OCI-LY3 (cell line): ENCODE results near the gene TMEM242.
"Not testable (repeated sequence)": the region's sequence is repeated elsewhere in the genome, so short reads cannot be mapped to it uniquely, and the experiment has no call there.

ENCODE experiments used
- H2AFZ ChIP-seq: fragments of 200-600, 300-600 bp; shearing (Covaris generic); 2 replicates; pipeline ENCODE4 v1.6.0; 2014; ENCODE audit warnings: antibody characterized with exemption, low read depth, low read length
- H3K27ac ChIP-seq: fragments of 200-600, 300-600 bp; sonication (generic); 2 replicates; pipeline ENCODE4 v1.5.1; 2014; ENCODE audit warnings: mild to moderate bottlenecking, low read length, moderate library complexity, mixed read lengths
- H3K27me3 ChIP-seq: fragments of 200-600, 300-600 bp; sonication (generic); 2 replicates; pipeline ENCODE4 v1.6.1; 2014; ENCODE audit warnings: low read depth, low read length, mixed read lengths
- H3K36me3 ChIP-seq: fragments of 200-600, 300-600 bp; sonication (generic); replicated peaks from 2 replicates; pipeline ENCODE3; 2014; ENCODE audit warnings: low read depth, low read length, mixed read lengths
- H3K4me1 ChIP-seq: fragments of 300-600, 200-600 bp; sonication (generic); 2 replicates; pipeline ENCODE4 v1.6.1; 2014; ENCODE audit warnings: low read length, mixed read lengths
- H3K4me2 ChIP-seq: fragments of 200-600, 300-600 bp; sonication (generic); 2 replicates; pipeline ENCODE4 v1.6.1; 2014; ENCODE audit warnings: low read length, mixed read lengths
- H3K4me3 ChIP-seq: fragments of 300-600, 200-600 bp; sonication (generic); 2 replicates; pipeline ENCODE4 v1.5.1; 2014; ENCODE audit warnings: antibody characterized with exemption, mild to moderate bottlenecking, low read length, moderate library complexity
- H3K79me2 ChIP-seq: fragments of 300-600, 200-600 bp; shearing (Covaris generic); 2 replicates; pipeline ENCODE4 v1.6.1; 2014; ENCODE audit warnings: mild to moderate bottlenecking, low read length, mixed read lengths
- H3K9ac ChIP-seq: fragments of 300-600, 200-600 bp; shearing (Covaris generic); 2 replicates; pipeline ENCODE4 v1.6.0; 2014; ENCODE audit warnings: mild to moderate bottlenecking, low read length, moderate library complexity
- H3K9me3 ChIP-seq: fragments of 200-600, 300-600 bp; shearing (Covaris generic); 2 replicates; pipeline ENCODE4 v1.6.1; 2014; ENCODE audit warnings: low read length, mixed read lengths; ENCODE audit not compliant: insufficient read depth
- H4K20me1 ChIP-seq: fragments of 200-600, 300-600 bp; sonication (generic); 2 replicates; pipeline ENCODE4 v1.6.1; 2016; ENCODE audit warnings: low read length, mixed read lengths; ENCODE audit not compliant: insufficient read depth
- EZH2phosphoT487 ChIP-seq: fragments of 200-600 bp; shearing (Covaris generic); IDR thresholded peaks from 2 replicates; pipeline ENCODE4 v1.6.1; 2018; ENCODE audit warnings: antibody characterized with exemption, mixed run types, low read depth
- TF ChIP-seq, protein P1 (sequence below): fragments of 200-600, 300-600 bp; sonication (generic); IDR thresholded peaks from 2 replicates; pipeline ENCODE4 v1.5.1; 2014; ENCODE audit warnings: antibody characterized with exemption, low read length, low read depth

Gene TMEM242

GRCh38 chr6:157314705-157315321, 8.5 kb downstream of the TMEM242 start:
- no peaks in the 10 kb centered on the region for H4K20me1 ChIP-seq
- no peaks in the 10 kb centered on the region for H3K36me3 ChIP-seq
- H3K4me1 ChIP-seq, result no peaks in the 10 kb centered on the region

GRCh38 chr6:157313531-157314467, 9.5 kb downstream of the TMEM242 start:
- Histone ChIP-seq H3K4me2 (no peak overlapping the region), H3K9me3 (no peaks in the 10 kb centered on the region), H3K4me3 (no peak overlapping the region), H2AFZ (no peak overlapping the region), H3K36me3 (no peaks in the 10 kb centered on the region), H4K20me1 (no peaks in the 10 kb centered on the region), H3K27ac (no peak overlapping the region), H3K27me3 (no peaks in the 10 kb centered on the region), H3K9ac (no peak overlapping the region), H3K4me1 (no peaks in the 10 kb centered on the region), H3K79me2 (no peaks in the 10 kb centered on the region)
- TF ChIP-seq, protein P1, sequence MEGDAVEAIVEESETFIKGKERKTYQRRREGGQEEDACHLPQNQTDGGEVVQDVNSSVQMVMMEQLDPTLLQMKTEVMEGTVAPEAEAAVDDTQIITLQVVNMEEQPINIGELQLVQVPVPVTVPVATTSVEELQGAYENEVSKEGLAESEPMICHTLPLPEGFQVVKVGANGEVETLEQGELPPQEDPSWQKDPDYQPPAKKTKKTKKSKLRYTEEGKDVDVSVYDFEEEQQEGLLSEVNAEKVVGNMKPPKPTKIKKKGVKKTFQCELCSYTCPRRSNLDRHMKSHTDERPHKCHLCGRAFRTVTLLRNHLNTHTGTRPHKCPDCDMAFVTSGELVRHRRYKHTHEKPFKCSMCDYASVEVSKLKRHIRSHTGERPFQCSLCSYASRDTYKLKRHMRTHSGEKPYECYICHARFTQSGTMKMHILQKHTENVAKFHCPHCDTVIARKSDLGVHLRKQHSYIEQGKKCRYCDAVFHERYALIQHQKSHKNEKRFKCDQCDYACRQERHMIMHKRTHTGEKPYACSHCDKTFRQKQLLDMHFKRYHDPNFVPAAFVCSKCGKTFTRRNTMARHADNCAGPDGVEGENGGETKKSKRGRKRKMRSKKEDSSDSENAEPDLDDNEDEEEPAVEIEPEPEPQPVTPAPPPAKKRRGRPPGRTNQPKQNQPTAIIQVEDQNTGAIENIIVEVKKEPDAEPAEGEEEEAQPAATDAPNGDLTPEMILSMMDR, result no peak
- TF ChIP-seq EZH2phosphoT487, result no peak

More at GRCh38 chr6:157314705-157315321, 8.5 kb downstream of the TMEM242 start:
- Histone ChIP-seq H3K27me3 (no peaks in the 10 kb centered on the region), H3K9me3 (no peaks in the 10 kb centered on the region), H3K4me3 (no peak overlapping the region), H3K27ac (no peak overlapping the region), H2AFZ (no peak overlapping the region), H3K9ac (no peak overlapping the region), H3K79me2 (no peaks in the 10 kb centered on the region), H3K4me2 (no peak overlapping the region)
- TF ChIP-seq, protein P1, result peak; percentile 95
- no peak for TF ChIP-seq EZH2phosphoT487

DNA sequence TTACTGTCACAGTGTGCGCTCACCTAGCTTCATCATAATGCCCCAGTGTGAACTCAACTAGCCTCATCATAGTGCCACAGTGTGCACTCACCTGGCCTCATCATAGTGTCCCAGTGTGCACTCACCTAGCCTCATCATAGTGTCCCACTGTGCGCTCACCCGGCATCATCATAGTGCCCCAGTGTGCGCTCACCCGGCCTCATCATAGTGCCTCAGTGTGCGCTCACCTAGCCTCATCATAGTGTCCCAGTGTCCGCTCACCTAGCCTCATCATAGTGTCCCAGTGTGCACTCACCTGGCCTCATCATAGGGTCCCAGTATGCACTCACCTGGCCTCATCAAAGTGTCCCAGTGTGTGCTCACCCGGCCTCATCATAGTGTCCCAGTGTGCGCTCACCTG, 10.6 kb downstream of the TMEM242 start:
- Histone ChIP-seq H3K27ac (no peak overlapping the region), H3K4me2 (no peak overlapping the region), H3K36me3 (no peaks in the 10 kb centered on the region), H3K79me2 (no peaks in the 10 kb centered on the region), H3K9me3 (no peaks in the 10 kb centered on the region), H3K4me1 (no peaks in the 10 kb centered on the region), H4K20me1 (no peaks in the 10 kb centered on the region), H3K4me3 (no peak overlapping the region), H3K27me3 (no peaks in the 10 kb centered on the region), H3K9ac (no peak overlapping the region), H2AFZ (no peak overlapping the region)
- no peak for TF ChIP-seq EZH2phosphoT487
- TF ChIP-seq, protein P1, result no peak

DNA sequence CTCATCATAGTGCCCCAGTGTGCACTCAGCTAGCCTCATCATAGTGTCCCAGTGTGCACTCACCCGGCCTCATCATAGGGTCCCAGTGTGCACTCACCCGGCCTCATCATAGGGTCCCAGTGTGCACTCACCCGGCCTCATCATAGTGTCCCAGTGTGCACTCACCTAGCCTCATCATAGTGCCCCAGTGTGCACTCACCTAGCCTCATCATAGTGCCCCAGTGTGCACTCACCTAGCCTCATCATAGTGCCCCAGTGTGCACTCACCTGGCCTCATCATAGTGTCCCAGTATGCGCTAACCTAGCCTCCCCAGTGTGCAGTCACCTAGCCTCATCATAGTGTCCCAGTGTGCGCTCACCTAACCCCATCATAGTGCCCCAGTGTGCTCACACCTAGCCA, 12.6 kb downstream of the TMEM242 start:
- not testable (repeated sequence) for H3K27ac ChIP-seq, H3K9me3 ChIP-seq, H3K36me3 ChIP-seq, H4K20me1 ChIP-seq, H2AFZ ChIP-seq, H3K27me3 ChIP-seq, H3K4me1 ChIP-seq, H3K79me2 ChIP-seq, H3K9ac ChIP-seq, H3K4me2 ChIP-seq, H3K4me3 ChIP-seq
